NCI-H1930 (cell line): ENCODE data around the gene ZBTB11.
"Not testable (repeated sequence)": the region's sequence is repeated elsewhere in the genome, so short reads cannot be mapped to it uniquely, and the experiment has no call there.

ENCODE experiments used
- DNase-seq, 2 experiments: peaks; one replicate each; lab custom pipeline; 2025; lab: John Stamatoyannopoulos, UW

The ZBTB11 gene

GRCh38 chr3:101643861-101644613 is 32.9 kb downstream of the ZBTB11 start:
- no peak for DNase-seq

DNA sequence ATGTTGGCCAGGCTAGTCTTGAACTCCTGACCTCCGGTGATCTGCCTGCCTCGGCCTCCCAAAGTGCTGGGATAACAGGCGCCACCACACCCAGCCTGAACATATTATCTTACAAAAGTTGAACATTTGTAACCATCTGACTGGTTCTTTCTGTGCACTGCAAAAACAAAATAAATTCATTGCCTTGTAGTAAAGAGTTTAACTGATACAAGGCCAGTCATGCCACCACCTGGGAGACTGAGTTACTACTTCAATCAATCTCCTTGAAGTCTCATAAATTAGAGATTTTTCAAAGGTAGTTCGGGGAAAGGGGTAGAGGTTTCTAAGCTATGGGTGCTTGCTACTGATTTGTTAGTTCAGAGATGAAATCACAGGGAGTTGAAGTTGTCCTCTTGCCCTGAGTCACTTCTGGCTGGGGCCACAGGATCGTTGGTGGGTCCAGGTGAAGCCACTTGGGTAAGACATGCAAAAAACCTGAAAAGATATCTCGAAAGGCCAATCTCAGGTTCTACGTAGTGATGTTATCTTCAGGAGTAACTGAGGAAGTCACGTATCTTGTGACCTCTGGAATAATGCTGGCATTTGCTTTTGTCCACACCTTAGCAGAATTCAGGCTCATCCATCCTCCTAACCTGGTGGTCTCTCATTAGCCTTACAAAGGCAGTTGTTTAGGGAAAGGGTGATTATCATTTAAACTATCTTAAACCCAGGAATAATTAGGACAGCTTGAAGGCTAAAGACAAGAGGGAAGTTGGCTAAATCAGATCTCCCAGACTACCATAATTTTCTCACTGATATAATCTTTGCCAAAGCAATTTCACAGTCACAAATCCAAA is 33.7 kb downstream of the ZBTB11 start:
- no peak for DNase-seq

DNA sequence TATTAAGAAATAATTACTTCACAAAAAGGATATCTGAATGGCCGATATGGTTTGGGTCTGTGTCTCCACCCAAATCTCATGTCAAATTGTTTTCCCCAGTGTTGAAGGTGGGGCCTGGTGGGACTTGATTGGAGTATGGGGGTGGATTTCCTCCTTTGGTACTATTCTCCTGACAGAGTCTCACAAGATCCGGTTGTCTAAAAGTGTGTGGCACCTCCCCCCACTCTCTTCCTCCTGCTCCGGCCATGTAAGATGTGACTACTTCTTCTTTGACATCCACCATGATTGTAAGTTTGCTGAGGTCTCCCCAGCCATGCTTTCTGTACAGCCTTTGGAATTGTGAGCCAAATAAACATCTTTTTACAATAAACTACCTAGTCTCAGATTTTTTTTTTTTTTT is 34.5 kb downstream of the ZBTB11 start:
- DNase-seq: no peak

- DNase-seq: not testable (repeated sequence)
These were observed 35.4 kb downstream of the ZBTB11 start for GRCh38 chr3:101641397-101642115.

DNA sequence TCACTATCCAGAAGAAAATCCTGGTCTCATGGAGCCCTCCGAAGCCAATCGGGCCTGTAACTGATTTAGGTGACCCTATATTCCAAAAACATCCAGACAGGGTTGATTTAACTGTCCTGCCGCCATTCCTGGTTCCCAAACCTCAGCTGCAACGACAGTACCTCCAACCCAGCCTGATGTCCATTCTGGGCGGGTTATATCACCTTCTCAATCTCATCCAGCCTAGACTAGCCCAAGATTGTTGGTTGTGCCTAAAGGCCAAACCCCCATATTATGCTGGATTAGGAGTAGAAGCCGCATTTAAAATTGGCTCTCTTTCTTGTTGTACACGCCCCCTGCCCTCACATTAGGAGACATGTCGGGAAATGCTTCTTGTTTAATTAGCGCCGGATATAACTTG is 36.7 kb downstream of the ZBTB11 start:
- DNase-seq: no peak

DNA sequence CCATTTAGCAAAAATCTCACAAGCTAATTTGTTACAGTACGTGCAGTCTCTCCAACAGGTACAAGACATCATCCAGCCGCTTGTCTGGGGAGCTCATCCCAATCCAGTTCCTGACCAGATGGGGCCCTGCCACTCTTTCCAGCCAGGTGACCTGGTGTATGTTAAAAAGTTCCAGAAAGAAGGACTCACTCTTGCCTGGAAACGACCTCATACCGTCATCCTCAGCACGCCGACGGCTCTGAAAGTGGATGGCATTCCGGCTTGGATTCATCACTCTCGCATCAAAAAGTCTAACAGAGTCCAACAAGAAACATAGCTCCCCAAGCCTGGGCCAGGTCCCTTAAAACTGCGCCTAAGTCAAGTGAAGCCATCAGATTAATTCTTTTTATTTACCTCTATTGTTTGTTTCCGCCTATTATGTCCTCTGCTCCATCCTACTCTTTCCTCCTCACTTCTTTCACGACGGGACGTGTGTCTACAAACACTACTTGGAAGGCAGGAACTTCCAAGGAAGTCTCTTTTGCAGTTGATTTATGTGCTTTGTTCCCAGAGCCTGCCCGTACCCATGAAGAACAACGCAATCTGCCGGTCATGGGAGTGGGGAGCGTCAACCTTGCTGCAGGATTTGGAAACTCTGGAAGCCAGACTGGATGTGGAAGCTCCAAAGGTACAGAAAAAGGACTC is 37.5 kb downstream of the ZBTB11 start:
- DNase-seq: no peak

GRCh38 chr3:101638261-101638745 is 38.6 kb downstream of the ZBTB11 start:
- no peak for DNase-seq

- no peak for DNase-seq
These were observed 39.5 kb downstream of the ZBTB11 start for GRCh38 chr3:101637451-101637850.

GRCh38 chr3:101635954-101636798 is 40.8 kb downstream of the ZBTB11 start:
- DNase-seq: peak in 1 of 2 experiments; percentile 17

- no peak for DNase-seq
These were observed 41.6 kb downstream of the ZBTB11 start for GRCh38 chr3:101635345-101635744.

- DNase-seq: no peak
These were observed 42.2 kb downstream of the ZBTB11 start for GRCh38 chr3:101634591-101635196.

DNA sequence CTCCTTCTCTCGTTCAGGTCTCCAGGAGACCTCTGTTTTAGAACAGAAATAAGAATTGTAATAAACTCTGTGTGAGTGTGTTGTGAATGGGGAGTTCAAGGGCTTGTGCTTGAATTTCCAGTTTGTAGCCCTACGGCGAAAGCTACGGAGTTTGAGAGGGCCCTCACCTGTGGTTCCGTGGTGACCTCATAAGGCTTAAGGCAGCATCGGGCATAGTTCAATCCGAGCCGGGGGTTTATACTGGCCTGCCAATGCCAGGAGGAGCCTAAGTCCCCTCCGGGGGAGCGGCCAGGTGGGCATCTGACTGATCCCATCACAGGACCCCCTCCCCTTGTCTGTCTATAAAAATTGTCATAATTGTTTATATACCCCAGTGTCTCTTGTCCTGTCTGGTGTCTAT is 43.7 kb downstream of the ZBTB11 start:
- DNase-seq: no peak

GRCh38 chr3:101632586-101632985 is 44.3 kb downstream of the ZBTB11 start:
- DNase-seq: no peak

- DNase-seq: not testable (repeated sequence)
These were observed 45.0 kb downstream of the ZBTB11 start for GRCh38 chr3:101631959-101632358.

- DNase-seq: no peak
These were observed 45.7 kb downstream of the ZBTB11 start for GRCh38 chr3:101631098-101631796.

- no peak for DNase-seq
These were observed 47.7 kb downstream of the ZBTB11 start for GRCh38 chr3:101629219-101629618.

DNA sequence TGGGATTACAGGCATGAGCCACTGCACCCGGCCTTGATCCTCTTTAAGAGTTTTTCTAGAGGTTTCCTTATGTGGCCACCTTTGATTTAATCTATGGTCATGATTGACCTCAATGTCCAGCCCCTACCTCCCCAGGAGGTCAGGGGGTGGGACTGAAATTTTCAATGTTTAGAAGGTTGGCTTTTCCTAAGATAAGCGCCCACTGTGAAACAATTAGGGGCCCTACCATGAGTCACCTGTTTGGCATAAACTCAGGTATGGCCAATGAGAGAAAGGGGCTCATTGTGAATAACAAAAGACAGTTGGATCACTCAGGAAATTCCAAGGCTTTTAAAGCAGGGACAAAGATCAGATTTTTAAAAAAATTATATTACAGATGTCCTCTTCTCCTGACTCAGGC is 51.1 kb downstream of the ZBTB11 start:
- DNase-seq: no peak

GRCh38 chr3:101624857-101625256 is 52.1 kb downstream of the ZBTB11 start:
- no peak for DNase-seq

- no peak for DNase-seq
These were observed 53.3 kb downstream of the ZBTB11 start for GRCh38 chr3:101623656-101624055.

DNA sequence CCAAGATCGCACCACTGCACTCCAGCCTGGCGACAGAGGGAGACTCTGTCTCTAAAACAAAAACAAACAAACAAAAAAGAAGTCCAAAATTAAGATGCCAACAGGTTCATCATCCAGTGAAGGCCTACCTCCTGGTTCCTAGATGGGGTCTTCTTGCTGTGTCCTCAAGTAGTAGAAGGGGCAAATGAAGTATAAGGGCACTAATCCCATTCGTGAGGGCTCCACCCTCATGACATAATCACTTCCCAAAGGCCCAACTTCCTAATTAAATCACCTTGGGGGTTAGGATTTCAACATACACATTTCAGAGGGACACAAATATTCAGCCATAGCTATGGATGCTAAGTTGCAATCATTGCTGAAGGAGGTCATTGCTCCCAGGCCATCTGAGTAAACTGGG is 57.2 kb downstream of the ZBTB11 start:
- DNase-seq: no peak
